Non-pigmented ciliary epithelial cell (primary cell): ENCODE measurements around the gene AKR1B1.

ENCODE experiments used
- DNase-seq: peaks from one replicate; pipeline ENCODE4 v3.0.0-alpha.2; 2010; ENCODE audit warnings: low read depth

The AKR1B1 gene

GRCh38 chr7:134415700-134416099, 43.2 kb downstream of the AKR1B1 start:
- no peak for DNase-seq

- no peak for DNase-seq
Measured at GRCh38 chr7:134414109-134414508, 44.8 kb downstream of the AKR1B1 start.

- DNase-seq: no peak
Measured at GRCh38 chr7:134407311-134407710, 51.6 kb downstream of the AKR1B1 start.

GRCh38 chr7:134406431-134406830, 52.5 kb downstream of the AKR1B1 start:
- DNase-seq: no peak

GRCh38 chr7:134405299-134405698, 53.6 kb downstream of the AKR1B1 start:
- DNase-seq: no peak

- DNase-seq: no peak
Measured at GRCh38 chr7:134403062-134403461, 55.8 kb downstream of the AKR1B1 start.

GRCh38 chr7:134400859-134401258, 58.0 kb downstream of the AKR1B1 start:
- no peak for DNase-seq

GRCh38 chr7:134396031-134396430, 62.9 kb downstream of the AKR1B1 start:
- no peak for DNase-seq

GRCh38 chr7:134395604-134396003, 63.3 kb downstream of the AKR1B1 start:
- DNase-seq: no peak

GRCh38 chr7:134394056-134394455, 64.8 kb downstream of the AKR1B1 start:
- no peak for DNase-seq
